HFF-Myc (cell line): ENCODE data around the gene CAMK2N2.
A peak's percentile ranks its signal among the peaks of the same experiment; 100 is the strongest.

Source experiments
- DNase-seq: peaks from one replicate; pipeline ENCODE4 v3.0.0-alpha.2; 2011; ENCODE audit warnings: low read depth; ENCODE audit errors: extremely low read depth
- H3K4me3 ChIP-seq: replicated peaks from 2 replicates; pipeline ENCODE4 v1.5.1; 2011; ENCODE audit warnings: low read depth, mild to moderate bottlenecking, control low read depth, low read length
- TF ChIP-seq, protein P1 (sequence below): IDR thresholded peaks from 2 replicates; pipeline ENCODE4 v1.5.1; 2012; ENCODE audit warnings: mild to moderate bottlenecking, low read depth, low read length, control low read depth; ENCODE audit errors: missing control alignments

The CAMK2N2 gene

DNA sequence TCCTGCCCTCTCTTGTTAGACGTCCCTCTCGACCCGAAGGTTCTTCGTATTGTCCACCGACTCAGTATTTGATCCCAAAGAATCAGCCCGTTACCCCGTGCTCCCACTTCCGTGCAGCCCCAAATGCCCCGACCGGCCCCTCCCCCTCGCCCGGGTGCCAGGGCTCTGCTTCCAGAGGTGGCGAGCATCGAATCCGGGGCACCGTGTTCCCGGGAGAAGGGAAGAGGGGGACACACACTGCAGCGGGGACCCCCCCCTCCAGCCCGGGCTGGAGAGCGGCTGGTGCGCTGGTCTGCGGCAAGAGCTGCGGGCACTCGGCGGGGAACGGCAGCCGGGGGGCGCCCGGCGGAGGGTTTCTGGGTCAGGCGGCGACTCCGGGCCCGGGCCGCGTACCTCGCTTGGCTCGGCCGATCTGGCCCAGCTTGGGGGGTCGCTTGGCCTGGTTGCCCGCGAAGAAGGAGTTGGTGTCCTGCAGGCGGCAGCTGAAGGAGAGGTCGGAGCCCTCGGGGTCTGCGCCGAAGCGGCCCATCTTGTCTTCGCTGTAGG is 556 bp downstream of the CAMK2N2 start:
- TF ChIP-seq, protein P1, sequence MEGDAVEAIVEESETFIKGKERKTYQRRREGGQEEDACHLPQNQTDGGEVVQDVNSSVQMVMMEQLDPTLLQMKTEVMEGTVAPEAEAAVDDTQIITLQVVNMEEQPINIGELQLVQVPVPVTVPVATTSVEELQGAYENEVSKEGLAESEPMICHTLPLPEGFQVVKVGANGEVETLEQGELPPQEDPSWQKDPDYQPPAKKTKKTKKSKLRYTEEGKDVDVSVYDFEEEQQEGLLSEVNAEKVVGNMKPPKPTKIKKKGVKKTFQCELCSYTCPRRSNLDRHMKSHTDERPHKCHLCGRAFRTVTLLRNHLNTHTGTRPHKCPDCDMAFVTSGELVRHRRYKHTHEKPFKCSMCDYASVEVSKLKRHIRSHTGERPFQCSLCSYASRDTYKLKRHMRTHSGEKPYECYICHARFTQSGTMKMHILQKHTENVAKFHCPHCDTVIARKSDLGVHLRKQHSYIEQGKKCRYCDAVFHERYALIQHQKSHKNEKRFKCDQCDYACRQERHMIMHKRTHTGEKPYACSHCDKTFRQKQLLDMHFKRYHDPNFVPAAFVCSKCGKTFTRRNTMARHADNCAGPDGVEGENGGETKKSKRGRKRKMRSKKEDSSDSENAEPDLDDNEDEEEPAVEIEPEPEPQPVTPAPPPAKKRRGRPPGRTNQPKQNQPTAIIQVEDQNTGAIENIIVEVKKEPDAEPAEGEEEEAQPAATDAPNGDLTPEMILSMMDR = no peak
- DNase-seq = no peak

DNA sequence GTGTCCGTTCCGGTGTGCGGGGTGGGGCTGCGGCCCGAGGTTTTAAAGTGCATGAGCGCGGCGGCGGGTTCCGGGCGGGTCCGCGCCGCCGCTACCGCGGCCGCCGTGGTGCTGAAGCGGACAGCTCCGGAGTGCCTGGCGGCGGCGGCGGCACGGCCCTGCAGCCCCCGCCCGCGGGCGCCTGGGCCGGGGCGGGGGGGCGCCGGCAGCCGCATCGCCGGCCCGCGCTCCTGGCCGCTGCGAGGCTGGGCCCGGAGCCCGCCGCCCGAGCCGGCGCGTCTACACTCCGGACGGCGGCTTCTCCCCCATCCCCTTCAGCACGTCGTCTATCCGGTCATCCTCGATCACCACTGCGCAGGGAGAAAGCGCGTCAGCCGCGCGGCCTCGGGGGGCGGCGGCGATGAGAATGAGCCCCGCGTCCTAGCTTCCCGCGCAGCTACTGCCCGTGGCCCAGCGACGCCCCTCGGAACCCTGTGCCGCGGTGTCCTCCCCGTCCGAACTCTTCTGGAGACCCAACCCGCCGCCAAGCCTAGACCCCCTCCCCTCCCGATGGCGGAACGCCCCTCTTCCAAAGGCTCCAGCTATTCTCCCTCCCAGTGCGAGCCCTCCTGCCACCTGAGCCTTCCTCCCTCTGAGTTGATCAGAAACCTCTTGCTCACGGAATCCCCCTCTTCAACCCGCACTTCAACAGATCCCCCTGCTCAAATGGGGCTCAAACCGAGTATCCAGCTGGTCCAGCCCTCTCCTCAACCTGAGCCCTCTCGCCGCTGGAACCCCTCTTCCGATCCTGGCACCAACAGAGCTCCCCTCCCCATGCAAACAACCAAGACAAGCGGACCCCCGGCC is 1.3 kb downstream of the CAMK2N2 start:
- TF ChIP-seq, protein P1 = no peak
- no peak for DNase-seq
- peak overlapping the region; percentile 32 for H3K4me3 ChIP-seq

More for the DNA sequence above, 556 bp downstream of the CAMK2N2 start:
- peak overlapping the region; percentile 32 for H3K4me3 ChIP-seq

DNA sequence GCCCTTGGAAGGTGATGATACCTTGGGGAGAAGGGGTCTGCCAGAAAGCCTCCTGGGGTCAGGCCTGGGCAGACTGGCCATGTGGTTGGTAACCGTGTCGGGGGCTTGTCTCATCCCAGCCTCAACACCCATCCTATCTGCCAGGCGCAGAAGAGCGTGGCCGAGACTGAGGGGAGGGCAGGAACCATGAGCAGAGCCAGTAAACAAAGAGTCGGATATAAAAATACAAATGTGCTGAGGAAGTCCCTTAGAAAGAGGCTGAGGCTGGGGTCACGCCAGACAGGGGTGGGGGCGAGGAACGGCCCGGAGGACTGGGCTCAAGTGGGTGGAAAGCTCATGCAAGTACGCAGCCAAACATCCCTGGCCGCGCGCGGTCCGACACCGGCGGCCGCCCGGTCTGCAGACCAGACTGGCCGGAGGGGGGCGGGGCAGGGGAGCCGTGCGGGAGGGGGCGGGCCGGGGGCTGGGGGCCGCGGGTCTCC is 1.9 kb downstream of the CAMK2N2 start:
- DNase-seq = no peak
- H3K4me3 ChIP-seq = no peak overlapping the region
- TF ChIP-seq, protein P1 = no peak

DNA sequence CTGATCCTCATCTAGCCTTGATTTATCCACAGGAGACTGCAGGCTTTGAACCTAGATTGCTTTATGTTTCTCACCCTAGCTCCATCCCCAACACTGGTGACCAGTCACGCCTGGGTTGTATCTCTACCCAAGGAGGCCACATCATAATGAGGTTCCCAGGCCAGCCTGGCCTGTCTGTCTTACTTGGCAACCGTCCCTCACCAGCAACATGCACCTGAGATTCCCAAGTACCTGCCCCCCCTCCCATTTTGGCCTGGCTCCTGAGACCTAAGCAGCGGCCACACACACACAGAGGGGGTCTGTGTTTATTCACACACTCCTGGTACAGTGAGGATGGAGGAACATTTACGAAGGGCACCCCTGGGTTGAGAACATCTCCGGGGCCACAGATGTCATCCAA is 2.4 kb downstream of the CAMK2N2 start:
- DNase-seq = no peak
- H3K4me3 ChIP-seq = no peak overlapping the region
- TF ChIP-seq, protein P1 = no peak

DNA sequence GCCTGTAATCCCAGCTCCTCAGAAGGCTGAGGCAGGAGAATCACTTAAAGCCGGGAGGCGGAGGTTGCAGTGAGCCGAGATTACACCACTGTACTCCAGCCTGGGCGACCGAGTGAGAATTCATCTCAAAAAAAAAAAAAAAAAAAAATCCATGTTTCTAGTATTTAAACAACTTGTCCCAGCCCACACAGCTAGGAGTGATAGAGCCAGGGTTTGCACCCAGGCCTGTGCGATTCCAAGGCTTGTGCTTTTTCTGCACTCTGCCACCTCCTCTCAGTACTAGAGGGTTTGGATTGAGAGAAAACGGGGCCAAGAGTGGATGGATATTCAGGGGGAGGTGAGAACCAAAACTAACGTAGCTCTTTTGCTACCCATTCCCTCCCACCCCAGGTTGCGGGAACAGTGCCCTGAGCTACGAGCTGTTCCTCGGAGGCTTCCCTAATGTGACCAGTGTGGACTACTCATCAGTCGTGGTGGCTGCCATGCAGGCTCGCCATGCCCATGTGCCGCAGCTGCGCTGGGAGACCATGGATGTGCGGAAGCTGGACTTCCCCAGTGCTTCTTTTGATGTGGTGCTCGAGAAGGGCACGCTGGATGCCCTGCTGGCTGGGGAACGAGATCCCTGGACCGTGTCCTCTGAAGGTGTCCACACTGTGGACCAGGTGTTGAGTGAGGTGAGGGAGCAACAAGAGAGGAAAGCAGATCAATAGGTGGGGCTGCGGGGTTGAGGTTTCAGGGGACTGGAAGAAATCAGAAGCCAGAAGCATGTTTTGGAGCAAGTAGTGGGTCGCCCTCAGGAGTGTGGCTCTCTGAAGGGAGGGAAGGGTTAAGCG is 4.1 kb downstream of the CAMK2N2 start:
- DNase-seq = no peak
- TF ChIP-seq, protein P1 = no peak
- no peak overlapping the region for H3K4me3 ChIP-seq

DNA sequence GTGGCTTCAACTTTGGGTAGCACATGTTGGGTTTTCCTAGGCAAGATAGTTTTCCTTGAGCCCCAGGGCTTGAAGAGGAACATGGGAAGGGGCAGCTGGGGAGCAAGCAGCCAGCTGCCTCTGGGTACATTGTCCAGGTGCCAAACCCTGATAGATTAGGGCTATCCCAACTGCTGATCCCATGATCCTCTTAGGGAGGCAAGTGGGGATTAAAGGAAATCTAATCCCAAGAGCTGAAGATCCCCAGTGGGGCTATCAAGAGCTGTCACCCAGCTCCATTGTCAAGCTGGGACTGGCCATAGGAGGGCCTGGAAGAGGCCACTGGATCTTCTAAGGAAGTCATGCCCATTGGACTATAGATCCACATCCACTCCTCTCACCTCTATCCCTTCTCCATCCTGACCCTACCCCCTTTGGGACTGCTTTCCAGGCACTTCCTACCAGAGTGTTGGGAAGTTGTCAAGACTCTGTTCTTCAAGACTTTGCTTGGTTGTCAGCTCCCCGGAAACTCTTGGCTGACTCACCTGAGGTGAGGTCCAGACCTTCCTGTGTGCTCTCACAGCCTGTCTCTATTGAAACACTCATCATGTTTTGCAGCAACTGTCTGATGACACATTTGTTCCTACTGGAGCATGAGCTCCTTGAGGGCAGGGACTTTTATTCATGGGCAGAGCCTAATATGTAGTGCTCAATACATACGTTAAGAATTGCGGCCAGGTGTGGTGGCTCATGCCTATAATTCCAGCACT is 5.9 kb downstream of the CAMK2N2 start:
- H3K4me3 ChIP-seq = no peak overlapping the region
- TF ChIP-seq, protein P1 = no peak
- DNase-seq = no peak
